Lower leg skin (tissue), 3 donors: Measurements from ENCODE around the gene SPRR4.

Experiments
- CTCF ChIP-seq, 3 donors: fragments of 450-650 bp; IDR thresholded peaks; one replicate each; pipeline ENCODE4 v1.5.1; 2016; ENCODE audit warnings: antibody characterized with exemption in 3 of 3, mild to moderate bottlenecking in 3 of 3, moderate library complexity in 2 of 3
- POLR2A ChIP-seq, 2 donors: fragments of 450-650 bp; IDR thresholded peaks; one replicate each; pipeline ENCODE4 v1.6.1; 2016 to 2017; ENCODE audit warnings: antibody characterized with exemption in 2 of 2, mild to moderate bottlenecking in 1 of 2, moderate library complexity in 1 of 2

- no peak for TF ChIP-seq CTCF (IDR thresholded peaks at IDR 0.05)
- no peak for TF ChIP-seq POLR2A (IDR thresholded peaks at IDR 0.05)
These were observed 28.0 kb downstream of the SPRR4 start for GRCh38 chr1:152998476-152998875.
